Measurements from ENCODE around the gene TNKS1BP1. TPM values are rescaled to one million over a fixed set of nuclear protein-coding genes. Genes with fewer than 3 reads are reported as not detected.

TNKS1BP1 gene
- total and polyA plus RNA-seq, 2 experiments from 2014 or later: 64.2 to 72.2 TPM

GRCh38 chr11:57251037-57251436 is 73.7 kb downstream of the TNKS1BP1 start (continued):
- TF ChIP-seq CTCF (conservative IDR thresholded peaks at IDR 0.05; ENCODE audit: low read depth in 2 of 2) (no peak), STAT1 (IDR thresholded peaks at IDR 0.05; ENCODE audit: unreplicated experiment) (no peak), EZH2phosphoT487 (IDR thresholded peaks at IDR 0.05; ENCODE audit: unreplicated experiment) (no peak), ZNF331 (CRISPR knock-in tag; IDR thresholded peaks at IDR 0.05; ENCODE audit: low read depth) (no peak), ZNF114 (CRISPR knock-in tag; IDR thresholded peaks at IDR 0.05) (no peak)

Other genes starting within 250 kb of the TNKS1BP1 start
- 1.4 and 1.5 TPM in 2 replicates for gene LRRC55, start 143.0 kb downstream of the TNKS1BP1 start, total RNA-seq (2014; rRNA removed; shearing (Covaris generic))
- 0.10 and 0.15 TPM in 2 replicates for gene LRRC55, start 143.0 kb downstream of the TNKS1BP1 start, polyA plus RNA-seq (2016; fragmentation: Nextera tagmentation; extraction: Ambion mirVana)
- gene APLNR, start 87.7 kb downstream of the TNKS1BP1 start, total RNA-seq (2014; rRNA removed; shearing (Covaris generic)): 0.10 and 0.12 TPM in 2 replicates
- gene APLNR, start 87.7 kb downstream of the TNKS1BP1 start, polyA plus RNA-seq (2016; fragmentation: Nextera tagmentation; extraction: Ambion mirVana): not detected in 2 replicates
- 210 and 216 TPM in 2 replicates for gene SSRP1, start 10.9 kb upstream of the TNKS1BP1 start, total RNA-seq (2014; rRNA removed; shearing (Covaris generic))
- 205 and 225 TPM in 2 replicates for gene SSRP1, start 10.9 kb upstream of the TNKS1BP1 start, polyA plus RNA-seq (2016; fragmentation: Nextera tagmentation; extraction: Ambion mirVana)
- gene P2RX3, start 13.4 kb upstream of the TNKS1BP1 start, total RNA-seq (2014; rRNA removed; shearing (Covaris generic)): 0.35 TPM in 1 of 2 replicates, not detected in the other
- gene P2RX3, start 13.4 kb upstream of the TNKS1BP1 start, polyA plus RNA-seq (2016; fragmentation: Nextera tagmentation; extraction: Ambion mirVana): 0.15 and 0.23 TPM in 2 replicates
- gene PRG3, start 56.2 kb upstream of the TNKS1BP1 start, total RNA-seq (2014; rRNA removed; shearing (Covaris generic)): not detected in 2 replicates
- not detected in 2 replicates for gene PRG3, start 56.2 kb upstream of the TNKS1BP1 start, polyA plus RNA-seq (2016; fragmentation: Nextera tagmentation; extraction: Ambion mirVana)
- gene PRG2, start 65.7 kb upstream of the TNKS1BP1 start, total RNA-seq (2014; rRNA removed; shearing (Covaris generic)): not detected in 2 replicates
- gene PRG2, start 65.7 kb upstream of the TNKS1BP1 start, polyA plus RNA-seq (2016; fragmentation: Nextera tagmentation; extraction: Ambion mirVana): not detected in 2 replicates
- gene SLC43A3, start 102.2 kb upstream of the TNKS1BP1 start, total RNA-seq (2014; rRNA removed; shearing (Covaris generic)): 23.7 and 24.8 TPM in 2 replicates
- gene SLC43A3, start 102.2 kb upstream of the TNKS1BP1 start, polyA plus RNA-seq (2016; fragmentation: Nextera tagmentation; extraction: Ambion mirVana): 11.5 and 14.3 TPM in 2 replicates
- 15.9 and 16.1 TPM in 2 replicates for gene RTN4RL2, start 135.6 kb upstream of the TNKS1BP1 start, total RNA-seq (2014; rRNA removed; shearing (Covaris generic))
- gene RTN4RL2, start 135.6 kb upstream of the TNKS1BP1 start, polyA plus RNA-seq (2016; fragmentation: Nextera tagmentation; extraction: Ambion mirVana): 13.1 and 13.9 TPM in 2 replicates
- gene SLC43A1, start 190.8 kb upstream of the TNKS1BP1 start, total RNA-seq (2014; rRNA removed; shearing (Covaris generic)): 49.7 and 49.8 TPM in 2 replicates
- 19.6 and 19.7 TPM in 2 replicates for gene SLC43A1, start 190.8 kb upstream of the TNKS1BP1 start, polyA plus RNA-seq (2016; fragmentation: Nextera tagmentation; extraction: Ambion mirVana)
- gene TIMM10, start 205.8 kb upstream of the TNKS1BP1 start, total RNA-seq (2014; rRNA removed; shearing (Covaris generic)): 59.1 and 75.8 TPM in 2 replicates
- gene TIMM10, start 205.8 kb upstream of the TNKS1BP1 start, polyA plus RNA-seq (2016; fragmentation: Nextera tagmentation; extraction: Ambion mirVana): 193 and 194 TPM in 2 replicates
- 0.31 TPM in 1 of 2 replicates, not detected in the other for gene SMTNL1, start 212.6 kb upstream of the TNKS1BP1 start, total RNA-seq (2014; rRNA removed; shearing (Covaris generic))
- gene SMTNL1, start 212.6 kb upstream of the TNKS1BP1 start, polyA plus RNA-seq (2016; fragmentation: Nextera tagmentation; extraction: Ambion mirVana): 0.14 and 0.70 TPM in 2 replicates
- 42.2 and 52.0 TPM in 2 replicates for gene UBE2L6, start 242.7 kb upstream of the TNKS1BP1 start, total RNA-seq (2014; rRNA removed; shearing (Covaris generic))
- 46.0 and 46.5 TPM in 2 replicates for gene UBE2L6, start 242.7 kb upstream of the TNKS1BP1 start, polyA plus RNA-seq (2016; fragmentation: Nextera tagmentation; extraction: Ambion mirVana)

All from GM23338 (cell line).